Activated CD8-positive, alpha-beta memory T cell treated with anti-CD3 and anti-CD28 coated beads for 36 hours (primary cell): ENCODE data around the gene RHOBTB3. TPM values are rescaled to one million over a fixed set of nuclear protein-coding genes. Genes with fewer than 3 reads are reported as not detected.

Source experiments
- CTCF ChIA-PET: fragments of 350-600 bp; sonication (Branson Sonifier 250); formaldehyde crosslinking; loops from one replicate; lab custom pipeline; 2021; ENCODE audit warnings: antibody characterized with exemption; lab: Charles Lee
- POLR2A ChIA-PET: fragments of 350-600 bp; sonication (Branson Sonifier 250); formaldehyde crosslinking; loops from one replicate; lab custom pipeline; 2021; ENCODE audit warnings: antibody characterized with exemption; lab: Charles Lee
- total RNA-seq, 2 experiments: library from RNA; stranded (reverse); gene quantifications; one replicate each; pipeline ENCODE4 v1.2.3, GENCODE V29; 2021

RHOBTB3 gene
- total RNA-seq, 2 experiments from 2014 or later = 0.40 to 0.67 TPM

- ChIA-PET CTCF (no interaction called here), POLR2A (interaction anchor here (1.2 kb wide), 1 partner anchor 14 kb away, joined by 3 read pairs; no protein-coding TSS in a partner anchor)
Measured at GRCh38 chr5:95729115-95730010, 1.8 kb upstream of the RHOBTB3 start.

GRCh38 chr5:95730011-95730700 lies 980 bp upstream of the RHOBTB3 start:
- ChIA-PET POLR2A (interaction anchor here (1.2 kb wide), 1 partner anchor 13 kb away, joined by 3 read pairs; no protein-coding TSS in a partner anchor), CTCF (interaction anchor here (0.8 kb wide), 1 partner anchor 701 kb away, joined by 3 read pairs; no protein-coding TSS in a partner anchor)

GRCh38 chr5:95731571-95732554 lies 727 bp downstream of the RHOBTB3 start:
- ChIA-PET CTCF (interaction anchor here (1.4 kb wide), 1 partner anchor 27 kb away, joined by 3 read pairs; no protein-coding TSS in a partner anchor), POLR2A (no interaction called here)

GRCh38 chr5:95733107-95733665 lies 2.0 kb downstream of the RHOBTB3 start:
- ChIA-PET CTCF (no interaction called here), POLR2A (no interaction called here)

GRCh38 chr5:95734187-95734586 lies 3.1 kb downstream of the RHOBTB3 start:
- POLR2A ChIA-PET = no interaction called here
- CTCF ChIA-PET = no interaction called here

GRCh38 chr5:95734906-95735305 lies 3.8 kb downstream of the RHOBTB3 start:
- CTCF ChIA-PET = no interaction called here
- POLR2A ChIA-PET = no interaction called here

- POLR2A ChIA-PET = no interaction called here
- CTCF ChIA-PET = no interaction called here
Measured at GRCh38 chr5:95735406-95735805, 4.3 kb downstream of the RHOBTB3 start.

- ChIA-PET CTCF (interaction anchor here (0.8 kb wide), 1 partner anchor 39 kb away, joined by 3 read pairs; no protein-coding TSS in a partner anchor), POLR2A (no interaction called here)
Measured at GRCh38 chr5:95738072-95738471, 6.9 kb downstream of the RHOBTB3 start.

- ChIA-PET POLR2A (no interaction called here), CTCF (interaction anchor here (0.8 kb wide), 1 partner anchor 40 kb away, joined by 3 read pairs; no protein-coding TSS in a partner anchor)
Measured at GRCh38 chr5:95738834-95739233, 7.7 kb downstream of the RHOBTB3 start.

GRCh38 chr5:95739857-95740256 lies 8.7 kb downstream of the RHOBTB3 start:
- ChIA-PET CTCF (interaction anchor here (0.6 kb wide), 1 partner anchor 418 kb away, joined by 3 read pairs; no protein-coding TSS in a partner anchor), POLR2A (no interaction called here)

- CTCF ChIA-PET = interaction anchor here (0.7 to 1.6 kb wide), 3 partner anchors 40 to 404 kb away, joined by 3 to 5 read pairs (median 4); no protein-coding TSS in a partner anchor
Measured at GRCh38 chr5:95741458-95741857, 10.3 kb downstream of the RHOBTB3 start.

GRCh38 chr5:95743232-95743631 lies 12.1 kb downstream of the RHOBTB3 start:
- CTCF ChIA-PET = interaction anchor here (1.2 kb wide), 1 partner anchor 79 kb away, joined by 4 read pairs; no protein-coding TSS in a partner anchor
- POLR2A ChIA-PET = interaction anchor here (0.8 kb wide), 1 partner anchor 13 kb away, joined by 3 read pairs; no protein-coding TSS in a partner anchor

More at GRCh38 chr5:95741458-95741857, 10.3 kb downstream of the RHOBTB3 start:
- POLR2A ChIA-PET = no interaction called here

GRCh38 chr5:95743877-95744276 lies 12.7 kb downstream of the RHOBTB3 start:
- POLR2A ChIA-PET = no interaction called here
- CTCF ChIA-PET = interaction anchor here (1.2 kb wide), 1 partner anchor 80 kb away, joined by 4 read pairs; no protein-coding TSS in a partner anchor

GRCh38 chr5:95746194-95746593 lies 15.1 kb downstream of the RHOBTB3 start:
- CTCF ChIA-PET = no interaction called here
- POLR2A ChIA-PET = no interaction called here

- CTCF ChIA-PET = no interaction called here
Measured at GRCh38 chr5:95746722-95747679, 15.9 kb downstream of the RHOBTB3 start.

GRCh38 chr5:95748133-95748532 lies 17.0 kb downstream of the RHOBTB3 start:
- ChIA-PET CTCF (no interaction called here), POLR2A (no interaction called here)

More at GRCh38 chr5:95746722-95747679, 15.9 kb downstream of the RHOBTB3 start:
- POLR2A ChIA-PET = no interaction called here

- ChIA-PET POLR2A (no interaction called here), CTCF (no interaction called here)
Measured at GRCh38 chr5:95754545-95754944, 23.4 kb downstream of the RHOBTB3 start.
